Raji (cell line): ENCODE data around the gene RBM7.
A peak's percentile ranks its signal among the peaks of the same experiment; 100 is the strongest.

Experiments
- POLR2A ChIP-seq: IDR thresholded peaks from 2 replicates; pipeline ENCODE4 v1.6.1; 2011; ENCODE audit warnings: low read depth, low read length, control low read depth; ENCODE audit not compliant: insufficient read depth

RBM7 gene

GRCh38 chr11:114426280-114426679 lies 25.8 kb downstream of the RBM7 start:
- TF ChIP-seq POLR2A = no peak

- TF ChIP-seq POLR2A = no peak
Observed at GRCh38 chr11:114430290-114430689, 29.8 kb downstream of the RBM7 start.

GRCh38 chr11:114432893-114433292 lies 32.4 kb downstream of the RBM7 start:
- no peak for TF ChIP-seq POLR2A

- no peak for TF ChIP-seq POLR2A
Observed at GRCh38 chr11:114433376-114433775, 32.9 kb downstream of the RBM7 start.

- no peak for TF ChIP-seq POLR2A
Observed at GRCh38 chr11:114438303-114438702, 37.8 kb downstream of the RBM7 start.

- peak; percentile 89 for TF ChIP-seq POLR2A
Observed at GRCh38 chr11:114439229-114440120, 39.0 kb downstream of the RBM7 start, which contains the start of gene REXO2. Gene REXO2, plus strand, starts transcription at chr11:114439467. Its CDS starts 62 bp downstream, at chr11:114439529.

- TF ChIP-seq POLR2A = no peak
Observed at GRCh38 chr11:114440121-114440860, 39.8 kb downstream of the RBM7 start.

GRCh38 chr11:114440971-114441763 lies 40.7 kb downstream of the RBM7 start:
- TF ChIP-seq POLR2A = no peak

GRCh38 chr11:114441921-114442320 lies 41.5 kb downstream of the RBM7 start:
- no peak for TF ChIP-seq POLR2A

- TF ChIP-seq POLR2A = no peak
Observed at GRCh38 chr11:114442536-114442935, 42.1 kb downstream of the RBM7 start.

GRCh38 chr11:114447444-114447843 lies 47.0 kb downstream of the RBM7 start:
- TF ChIP-seq POLR2A = no peak

- no peak for TF ChIP-seq POLR2A
Observed at GRCh38 chr11:114447892-114448291, 47.4 kb downstream of the RBM7 start.

- no peak for TF ChIP-seq POLR2A
Observed at GRCh38 chr11:114448749-114449482, 48.5 kb downstream of the RBM7 start.

- no peak for TF ChIP-seq POLR2A
Observed at GRCh38 chr11:114449845-114450244, 49.4 kb downstream of the RBM7 start.

- TF ChIP-seq POLR2A = no peak
Observed at GRCh38 chr11:114452399-114452798, 51.9 kb downstream of the RBM7 start.
